Activated naive CD4-positive, alpha-beta T cell treated with Interleukin-2 at 50 U/mL for 16 hours (primary cell): ENCODE results near the gene CACNA2D4.

ENCODE experiments used
- DNase-seq: peaks from one replicate; pipeline ENCODE4 v3.0.0-alpha.2; 2020

CACNA2D4 gene

GRCh38 chr12:1797011-1797901 is 121.2 kb downstream of the CACNA2D4 start:
- DNase-seq: peak; percentile 63

- peak; percentile 47 for DNase-seq
Measured at GRCh38 chr12:1796515-1797010, 121.9 kb downstream of the CACNA2D4 start.

DNA sequence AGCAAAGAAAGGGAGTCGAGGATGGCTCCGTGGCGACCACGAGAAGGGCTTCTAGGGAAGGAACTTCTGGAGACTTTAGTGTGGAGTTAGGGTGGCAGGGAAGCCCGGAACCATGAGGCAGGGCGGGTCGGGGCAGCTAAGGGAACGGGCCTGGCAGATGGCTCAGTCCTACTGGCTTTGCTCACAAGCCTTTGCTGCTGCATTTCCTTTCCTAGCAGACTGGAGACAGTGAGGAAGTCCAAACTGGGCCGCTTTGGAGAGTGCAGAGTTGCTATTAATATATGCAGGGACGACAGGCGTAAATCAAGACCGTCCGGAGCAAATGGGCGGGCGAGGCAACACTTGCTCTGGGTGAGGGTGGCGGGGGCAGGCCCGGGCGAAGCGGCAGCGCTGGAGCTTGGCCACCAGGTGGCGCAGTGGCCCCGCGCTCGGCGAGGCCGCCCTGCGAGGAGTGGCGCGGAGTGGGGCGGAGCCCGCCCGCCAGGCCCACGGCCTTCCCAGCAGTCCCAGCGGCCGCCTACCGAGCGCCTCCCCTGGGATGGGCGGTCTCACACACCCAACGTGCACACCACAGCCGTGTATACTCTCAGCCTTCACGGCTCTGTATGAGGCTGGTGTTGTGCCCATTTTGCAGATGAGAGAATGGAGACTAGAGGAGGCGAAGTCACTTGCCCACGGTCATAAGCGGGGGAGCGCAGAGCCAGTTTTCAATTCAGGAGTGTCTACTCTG is 122.5 kb downstream of the CACNA2D4 start:
- DNase-seq: peak; percentile 96

DNA sequence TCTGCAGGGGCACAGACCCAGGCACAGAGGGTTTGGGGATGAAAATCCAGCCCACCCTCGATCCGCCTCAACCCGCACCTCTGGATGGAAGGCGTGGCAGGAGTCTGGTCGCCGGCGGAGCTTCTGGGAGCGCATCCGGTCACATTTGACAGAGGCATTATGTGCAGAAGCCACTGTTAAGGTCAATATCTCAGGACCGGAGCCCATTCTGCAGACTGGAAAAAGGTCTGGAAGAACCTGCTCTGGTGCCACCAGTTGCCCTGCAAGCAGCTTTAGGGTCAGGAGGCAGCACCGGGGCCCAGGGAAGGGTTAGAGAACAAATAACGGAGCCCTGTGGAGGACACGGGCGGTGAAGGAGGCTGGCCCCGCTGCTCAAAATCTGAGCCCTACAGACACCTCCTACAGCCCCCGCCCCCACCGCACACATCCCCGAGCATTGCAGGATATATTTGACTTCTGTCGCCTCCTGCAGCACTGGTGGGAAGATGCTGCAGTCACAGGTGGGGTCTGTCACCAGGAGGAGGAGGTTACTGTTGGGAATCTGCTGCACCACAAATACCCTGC is 123.1 kb downstream of the CACNA2D4 start:
- no peak for DNase-seq

DNA sequence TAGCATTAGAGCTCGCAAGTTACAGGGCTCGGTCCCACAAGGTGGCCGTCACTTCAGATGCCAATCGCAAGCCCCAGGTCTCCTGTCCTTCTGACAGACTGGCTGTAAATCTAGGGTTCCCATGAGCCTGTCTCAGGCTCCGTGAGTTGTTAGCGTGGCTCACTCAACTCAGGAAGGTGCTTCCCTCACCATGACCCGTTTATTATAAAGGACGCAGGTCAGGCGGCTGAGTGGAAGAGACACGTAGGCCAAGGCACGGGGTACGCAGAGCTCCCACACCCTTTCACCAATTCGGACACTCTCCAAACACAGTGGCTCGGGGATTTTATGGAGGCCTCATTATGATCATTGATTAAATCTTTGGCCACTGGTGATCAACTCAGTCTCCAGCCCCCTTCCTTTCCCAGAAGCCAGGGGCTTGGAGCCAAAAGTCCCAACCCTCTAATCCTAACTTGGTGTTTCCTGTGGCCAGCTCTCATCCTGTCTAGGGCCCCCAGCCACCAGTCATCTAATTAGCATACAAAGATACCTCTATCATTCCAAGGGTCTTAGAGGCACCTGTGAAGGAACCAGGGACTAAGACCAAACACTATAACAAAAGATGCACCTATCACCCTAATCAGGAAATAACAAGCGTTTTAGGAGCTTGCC is 123.9 kb downstream of the CACNA2D4 start:
- no peak for DNase-seq

- DNase-seq: no peak
Measured at GRCh38 chr12:1793426-1794210, 124.8 kb downstream of the CACNA2D4 start.

- DNase-seq: no peak
Measured at GRCh38 chr12:1792406-1792805, 126.0 kb downstream of the CACNA2D4 start.

DNA sequence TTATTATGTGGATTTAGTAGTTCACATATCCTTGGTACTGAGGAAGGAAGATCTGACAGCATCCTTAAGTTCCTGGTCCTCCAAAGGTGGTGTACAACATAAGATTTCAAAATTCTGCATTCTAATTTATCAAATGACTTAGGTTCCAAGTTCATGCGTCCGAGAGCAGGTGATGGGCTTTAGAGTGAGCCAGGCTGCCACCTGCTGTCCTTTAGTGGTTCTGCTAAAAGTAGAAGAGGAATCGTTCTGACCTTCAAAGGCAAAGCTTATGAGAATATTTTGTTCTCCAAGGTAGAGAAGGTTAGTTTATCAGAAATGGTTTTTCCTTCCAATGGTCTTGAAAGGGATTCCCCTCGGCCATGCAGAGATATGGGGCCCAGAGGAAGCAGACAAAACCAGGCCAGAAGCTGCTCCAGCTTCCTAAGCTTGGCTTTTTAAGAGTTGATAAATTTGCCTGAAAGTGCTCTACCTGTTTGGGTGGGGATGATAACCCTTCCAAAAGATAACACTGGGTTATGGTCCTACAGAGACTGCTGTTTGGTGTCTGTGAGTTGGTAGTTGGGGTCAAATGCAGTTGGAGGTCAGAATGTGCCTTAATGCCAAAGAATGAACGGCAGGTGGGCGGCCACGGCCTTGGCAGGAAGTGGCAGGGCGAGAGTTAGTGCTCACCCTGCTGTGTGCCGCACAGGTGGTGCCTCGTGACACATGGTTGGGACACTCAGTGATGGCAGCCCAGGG is 127.2 kb downstream of the CACNA2D4 start:
- peak; percentile 67 for DNase-seq

DNA sequence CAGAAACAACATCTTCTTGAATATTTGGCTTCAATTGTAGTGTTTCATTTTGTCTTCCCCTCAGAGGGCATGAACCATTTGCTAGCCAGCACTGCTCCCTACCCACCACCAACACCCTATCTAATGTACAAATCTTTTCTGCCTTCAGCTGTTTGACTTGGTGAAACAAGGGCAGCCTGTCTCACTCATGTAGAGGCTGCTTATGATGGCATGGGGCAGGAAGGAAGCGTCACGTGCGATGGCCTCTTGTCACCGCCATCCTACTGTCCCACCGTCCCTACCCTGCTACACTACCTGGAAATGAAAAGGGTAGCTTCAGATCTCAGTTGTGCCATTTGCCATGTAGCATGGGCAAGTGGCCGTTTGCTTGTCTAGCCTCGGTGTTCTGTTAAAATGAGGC is 128.0 kb downstream of the CACNA2D4 start:
- DNase-seq: no peak

- no peak for DNase-seq
Measured at GRCh38 chr12:1787714-1788113, 130.7 kb downstream of the CACNA2D4 start.

- DNase-seq: no peak
Measured at GRCh38 chr12:1782215-1782614, 136.2 kb downstream of the CACNA2D4 start.

DNA sequence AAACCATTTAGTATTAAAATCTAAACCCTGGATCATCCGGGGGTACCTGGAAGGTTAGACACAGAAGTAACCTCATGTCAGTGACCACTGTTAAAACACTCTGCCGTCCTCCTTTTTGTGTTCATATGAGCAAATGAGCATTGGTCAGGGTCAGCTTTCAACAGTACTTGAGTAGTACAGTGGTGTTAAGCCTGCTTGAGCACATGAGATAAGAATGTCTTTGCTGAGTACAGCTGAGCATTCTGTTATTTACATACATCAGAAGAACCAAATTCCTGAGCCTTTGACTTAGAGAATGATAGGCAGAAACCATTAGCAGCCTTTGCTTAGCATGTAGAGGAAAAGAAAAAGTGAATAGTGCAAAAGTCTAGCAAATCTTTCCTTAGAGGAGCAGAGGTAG is 136.7 kb downstream of the CACNA2D4 start:
- DNase-seq: no peak

DNA sequence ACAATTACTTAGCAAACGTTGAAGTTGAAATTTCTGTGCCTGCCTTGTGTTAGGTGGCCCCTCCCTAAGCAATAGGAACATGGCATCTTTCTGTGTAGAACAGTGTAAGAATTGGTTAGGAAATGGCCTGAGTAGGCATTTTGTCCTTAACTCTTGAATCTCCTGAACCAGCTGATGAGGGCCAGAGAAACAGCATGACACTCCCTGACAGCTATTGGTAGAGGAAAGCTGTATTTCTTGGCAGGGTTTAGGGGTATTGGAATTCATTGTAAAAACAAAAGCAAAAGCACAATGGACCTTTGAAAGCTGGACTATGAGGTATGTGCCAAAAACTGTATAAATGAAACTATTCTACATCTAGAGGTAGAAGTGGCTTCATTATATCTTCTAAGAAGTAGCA is 138.7 kb downstream of the CACNA2D4 start:
- no peak for DNase-seq

DNA sequence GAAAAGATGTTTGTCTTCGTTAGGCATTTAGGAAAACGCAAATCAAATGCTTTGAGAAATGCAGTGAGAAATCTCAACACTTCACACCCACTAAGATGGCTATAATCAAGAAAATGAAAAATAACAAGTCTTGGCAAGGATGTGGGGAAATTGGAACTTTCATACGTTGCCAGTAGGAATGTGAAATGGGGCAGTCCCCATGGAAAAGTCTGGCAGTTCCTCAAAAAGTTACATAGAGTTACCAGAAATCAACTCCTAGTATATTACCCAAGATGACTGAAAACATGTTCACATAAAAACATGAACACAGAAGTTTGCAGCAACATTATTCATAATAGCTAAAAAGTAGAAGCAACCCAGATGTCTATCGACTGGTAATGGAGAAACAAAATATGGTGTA is 139.5 kb downstream of the CACNA2D4 start:
- DNase-seq: no peak

- no peak for DNase-seq
Measured at GRCh38 chr12:1777798-1778197, 140.7 kb downstream of the CACNA2D4 start.

DNA sequence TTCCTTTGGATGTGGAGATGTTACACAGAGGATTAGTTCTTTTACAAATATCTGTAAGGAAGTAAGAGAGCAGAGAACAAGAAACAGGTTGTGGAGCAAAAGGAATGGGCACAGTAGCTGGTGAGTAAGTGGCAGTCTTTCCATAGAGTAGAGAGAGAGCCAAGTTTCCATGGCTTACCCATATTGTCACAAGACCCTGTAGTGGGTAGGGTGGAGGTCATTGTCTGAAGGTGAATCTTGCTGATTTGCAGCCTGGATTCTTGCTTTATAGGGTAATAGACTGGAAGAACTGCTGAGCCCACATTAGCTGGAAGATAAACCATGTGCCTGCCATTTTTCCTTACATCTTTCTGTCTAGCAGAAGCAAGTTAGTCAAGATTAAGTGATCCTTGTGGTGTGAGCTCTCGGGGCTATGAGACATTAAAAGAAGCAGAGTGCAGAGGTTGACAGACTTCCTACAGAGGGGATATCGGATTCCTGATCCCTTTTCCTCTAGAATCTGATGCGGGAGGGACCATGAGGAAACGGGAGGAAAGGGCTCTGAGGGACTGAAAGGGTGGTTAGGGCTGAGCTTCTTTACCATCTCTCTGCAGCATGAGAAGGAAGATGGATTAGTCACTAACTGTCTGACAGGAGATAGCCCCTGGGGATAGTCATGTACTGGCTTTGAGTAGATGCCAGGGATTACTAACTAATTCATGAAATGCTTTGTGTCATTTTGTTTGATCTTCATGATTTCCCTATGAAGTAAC is 142.1 kb downstream of the CACNA2D4 start:
- no peak for DNase-seq

DNA sequence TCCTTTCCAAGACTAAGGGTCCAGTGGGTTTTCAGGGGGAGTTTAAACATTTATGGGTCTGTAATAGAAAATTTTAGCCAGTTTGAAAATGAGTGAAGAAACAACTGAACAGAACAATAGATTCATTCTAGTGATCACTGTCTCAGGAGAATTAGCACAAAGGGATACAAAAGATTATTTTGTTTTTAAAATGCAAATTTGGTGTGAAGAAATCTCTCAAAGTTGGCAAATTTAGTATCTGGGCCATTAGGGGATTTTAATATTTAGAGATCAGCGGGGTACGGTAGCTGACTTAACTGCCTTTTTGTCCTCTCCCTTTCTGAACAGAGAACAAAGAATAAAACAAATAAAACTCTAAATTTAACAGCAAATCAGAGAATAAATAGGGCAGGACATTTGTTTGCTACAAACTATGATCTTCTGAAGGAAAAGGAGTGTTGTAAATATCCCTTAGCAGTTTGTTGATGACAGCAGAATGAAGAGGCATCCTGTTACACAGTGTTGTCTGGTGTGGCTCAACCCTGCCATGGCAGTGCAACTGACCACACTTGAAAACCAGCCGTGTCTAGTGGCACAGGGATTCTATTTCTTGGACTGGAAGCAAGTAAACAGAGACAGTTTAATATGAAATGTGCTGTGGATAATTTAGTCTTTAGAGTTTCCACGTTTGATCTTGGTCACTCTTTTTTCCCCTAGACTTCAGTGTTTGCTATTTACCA is 144.4 kb downstream of the CACNA2D4 start:
- DNase-seq: no peak

GRCh38 chr12:1769809-1770494 is 148.5 kb downstream of the CACNA2D4 start:
- no peak for DNase-seq

DNA sequence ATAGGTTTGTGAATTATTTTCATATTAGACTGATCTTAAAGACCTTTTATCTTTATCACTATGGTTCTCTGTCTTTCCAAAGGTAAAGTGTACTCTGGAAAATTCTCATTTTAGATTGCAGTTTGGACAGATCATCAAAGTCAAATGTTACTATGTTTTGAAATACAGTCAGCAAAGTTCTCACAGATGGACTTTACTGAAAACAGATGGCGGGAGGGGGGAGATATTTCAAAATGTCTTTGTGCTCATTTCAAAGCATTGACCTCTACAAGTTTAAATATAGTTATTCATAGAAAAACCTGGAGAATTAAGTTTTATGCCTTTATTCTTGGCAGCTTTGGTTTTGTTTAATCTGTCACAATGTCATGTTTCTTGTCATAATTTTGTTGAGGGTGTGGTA is 149.8 kb downstream of the CACNA2D4 start:
- DNase-seq: no peak
